Measurements from ENCODE around the gene ZNF136.

GRCh38 chr19:12162882-12163806, at the start of gene ZNF136:
- TF ChIP-seq CTCF (conservative IDR thresholded peaks at IDR 0.05; ENCODE audit: low read length): no peak
- no peak for TF ChIP-seq EZH2phosphoT487 (IDR thresholded peaks at IDR 0.05; ENCODE audit: borderline replicate concordance)
